Subcutaneous abdominal adipose tissue (tissue), 5 donors: ENCODE measurements around the gene SLFN5.
A peak's percentile ranks its signal among the peaks of the same experiment; 100 is the strongest.
"Not testable (repeated sequence)": the region's sequence is repeated elsewhere in the genome, so short reads cannot be mapped to it uniquely, and the experiment has no call there.

Experiments used
- H3K27ac ChIP-seq: one replicate; pipeline ENCODE4 v1.7.0; 2013; ENCODE audit warnings: low read depth, mild to moderate bottlenecking, inconsistent platforms, low read length, moderate library complexity
- H3K27me3 ChIP-seq, 5 donors: one replicate each; pipeline ENCODE4 v1.7.0; 2013; ENCODE audit warnings: low read length in 5 of 5, inconsistent platforms in 1 of 5; ENCODE audit not compliant: control insufficient read depth in 5 of 5, insufficient read depth in 4 of 5
- H3K36me3 ChIP-seq, 5 donors: one replicate each; pipeline ENCODE4 v1.7.0; 2013; ENCODE audit warnings: low read length in 5 of 5; ENCODE audit not compliant: control insufficient read depth in 5 of 5, insufficient read depth in 5 of 5
- H3K4me1 ChIP-seq, 5 donors: one replicate each; pipeline ENCODE4 v1.7.0; 2013; ENCODE audit warnings: low read length in 5 of 5, mild to moderate bottlenecking in 3 of 5, moderate library complexity in 1 of 5; ENCODE audit not compliant: control insufficient read depth in 5 of 5, insufficient read depth in 5 of 5
- H3K4me3 ChIP-seq, 5 donors: one replicate each; pipeline ENCODE4 v1.7.0; 2013; ENCODE audit warnings: low read length in 5 of 5, low read depth in 1 of 5
- H3K9ac ChIP-seq, 5 donors: one replicate each; pipeline ENCODE4 v1.7.0; 2013; ENCODE audit warnings: low read length in 5 of 5, mild to moderate bottlenecking in 4 of 5, moderate library complexity in 3 of 5
- H3K9me3 ChIP-seq, 5 donors: one replicate each; pipeline ENCODE4 v1.7.0; 2013; ENCODE audit warnings: low read length in 5 of 5; ENCODE audit not compliant: control insufficient read depth in 5 of 5
- donor health status: healthy.
- donor health status: healthy.
- donor health status: healthy.
- donor health status: healthy.
- donor health status: healthy.

Gene SLFN5

DNA sequence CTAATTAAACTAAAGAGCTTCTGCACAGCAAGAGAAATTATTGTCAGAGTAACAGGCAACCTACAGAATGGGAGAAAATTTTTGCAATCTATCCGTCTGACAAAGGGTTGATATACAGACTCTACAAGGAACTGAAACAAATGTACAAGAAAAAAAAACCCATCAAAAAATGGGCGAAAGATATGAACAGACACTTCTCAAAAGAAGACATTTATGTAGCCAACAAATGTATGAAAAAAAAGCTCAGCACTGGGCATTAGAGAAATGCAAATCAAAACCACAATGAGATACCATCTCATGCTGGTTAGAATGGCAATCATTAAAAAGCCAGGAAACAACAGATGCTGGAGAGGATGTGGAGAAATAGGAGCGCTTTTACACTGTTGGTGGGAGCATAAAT is 66.5 kb downstream of the SLFN5 start:
- not testable (repeated sequence) for H3K4me3 ChIP-seq, H3K27ac ChIP-seq, H3K36me3 ChIP-seq, H3K9ac ChIP-seq, H3K9me3 ChIP-seq
- H3K4me1 ChIP-seq = peaks cover 3 to 17% (median 16%) of the 10 kb centered on the region in 5 donors
- peaks cover 0 to 11% (median 4%) of the 10 kb centered on the region in 5 donors for H3K27me3 ChIP-seq

DNA sequence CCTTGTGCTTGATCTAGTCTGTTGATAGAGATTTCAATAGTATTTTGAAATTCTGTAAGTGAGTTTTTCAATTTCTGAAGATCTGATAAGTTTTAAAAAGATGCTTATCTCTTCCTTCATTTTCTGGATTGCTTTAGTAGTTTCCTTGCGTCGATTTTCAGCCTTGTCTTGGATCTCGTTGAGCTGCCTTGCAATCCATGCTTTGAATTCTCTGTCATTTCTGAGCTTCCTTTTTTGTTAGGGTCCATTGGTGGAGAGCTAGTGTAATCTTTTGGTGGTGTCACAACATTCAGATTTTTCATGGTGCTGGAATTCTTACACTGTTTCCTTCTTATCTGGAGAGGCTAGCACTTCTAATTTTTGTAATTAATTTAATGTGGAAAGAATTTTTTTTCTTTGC is 69.5 kb downstream of the SLFN5 start:
- H3K4me3 ChIP-seq = no peak overlapping the region
- no peak overlapping the region for H3K27ac ChIP-seq
- no peaks in the 10 kb centered on the region for H3K36me3 ChIP-seq
- H3K9ac ChIP-seq = no peak overlapping the region
- H3K27me3 ChIP-seq = peaks cover 0 to 11% (median 4%) of the 10 kb centered on the region in 5 donors
- peaks cover 3 to 26% (median 24%) of the 10 kb centered on the region in 5 donors for H3K4me1 ChIP-seq
- H3K9me3 ChIP-seq = peaks cover 0 to 3% (median 0%) of the 10 kb centered on the region in 5 donors

DNA sequence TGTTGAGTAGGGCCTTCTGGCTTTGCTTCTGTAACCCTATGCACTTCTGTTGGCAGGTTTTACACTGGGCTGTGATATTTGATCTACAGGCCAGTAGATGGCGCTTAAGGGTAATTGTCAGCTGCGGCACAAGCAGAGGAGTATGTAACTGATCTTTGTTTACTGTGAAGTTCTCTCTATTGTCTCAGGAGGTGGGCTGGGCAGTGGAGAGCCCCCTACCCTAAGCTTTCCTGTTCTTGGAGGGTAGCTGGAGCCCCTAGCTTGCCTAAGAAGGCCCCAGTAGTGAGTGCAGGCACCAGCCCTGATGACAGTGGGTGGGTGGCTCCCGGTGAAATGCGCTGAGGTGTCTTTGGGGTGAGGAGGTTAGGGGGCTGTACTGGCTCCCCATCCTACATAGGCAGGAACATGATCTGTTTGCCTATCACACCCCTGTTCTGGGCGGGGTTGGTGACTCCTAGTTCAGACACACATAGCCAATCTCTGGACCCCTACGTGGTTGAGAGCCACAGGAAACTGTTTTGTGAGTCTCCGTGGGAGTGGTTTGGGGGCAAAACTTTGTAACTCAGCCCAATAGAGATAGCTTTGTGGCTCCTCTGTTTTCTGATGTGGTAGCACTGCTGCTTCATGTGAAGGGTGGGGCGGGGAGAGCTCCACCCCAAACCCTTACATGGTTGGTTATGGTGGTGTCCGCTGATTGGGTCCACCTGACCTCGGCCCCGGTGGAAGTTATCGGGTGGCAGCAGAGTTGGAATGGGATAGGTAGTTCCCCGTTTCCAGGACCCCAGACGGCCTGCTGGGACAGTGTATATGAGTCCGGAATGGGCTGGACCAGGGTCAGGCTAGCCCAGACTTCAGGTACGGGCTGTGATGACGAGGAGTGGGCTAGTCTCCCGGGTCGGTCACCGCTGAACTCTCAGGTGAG is 70.2 kb downstream of the SLFN5 start:
- H3K27ac ChIP-seq = peak overlapping the region; percentile 63
- no peaks in the 10 kb centered on the region for H3K36me3 ChIP-seq
- H3K4me1 ChIP-seq = peaks cover 3 to 26% (median 24%) of the 10 kb centered on the region in 5 donors
- peak overlapping the region; percentile 45 to 70 (median 70) for H3K4me3 ChIP-seq
- H3K9ac ChIP-seq = peak overlapping the region in 3 of 5 donors; percentile 59 to 77 (median 67)
- peaks cover 0 to 11% (median 4%) of the 10 kb centered on the region in 5 donors for H3K27me3 ChIP-seq
- peaks cover 0 to 3% (median 0%) of the 10 kb centered on the region in 5 donors for H3K9me3 ChIP-seq

DNA sequence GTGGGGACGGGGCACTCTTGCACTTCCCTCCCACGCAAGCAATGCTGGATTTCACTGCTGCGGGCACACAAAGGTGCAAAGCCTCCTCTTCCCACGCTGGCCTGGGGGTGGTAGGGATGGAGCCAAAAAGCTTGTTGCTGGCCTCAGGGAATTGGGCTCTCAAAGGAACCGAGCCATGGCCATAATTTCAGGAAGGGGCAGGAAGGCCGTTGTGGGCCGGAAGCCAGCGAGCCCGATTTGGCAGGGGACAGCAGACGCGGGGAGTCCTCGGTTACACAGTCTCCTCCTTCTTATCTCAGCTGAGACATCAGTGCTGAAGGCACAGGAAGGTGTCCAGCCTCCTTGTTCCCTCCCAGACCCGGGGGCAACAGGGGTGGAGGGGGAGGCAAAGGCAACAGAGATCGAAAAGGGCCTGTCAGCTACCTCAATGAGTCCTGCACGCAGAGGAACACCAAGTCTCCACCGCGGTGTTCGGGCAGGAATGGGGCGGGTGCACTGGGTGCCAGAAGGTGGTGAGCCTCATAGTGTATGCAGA is 71.1 kb downstream of the SLFN5 start:
- H3K27me3 ChIP-seq = peaks cover 0 to 11% (median 4%) of the 10 kb centered on the region in 5 donors
- peak overlapping the region; percentile 45 to 70 (median 65) for H3K4me3 ChIP-seq
- H3K36me3 ChIP-seq = no peaks in the 10 kb centered on the region
- peaks cover 3 to 26% (median 24%) of the 10 kb centered on the region in 5 donors for H3K4me1 ChIP-seq
- H3K9ac ChIP-seq = peak overlapping the region in 3 of 5 donors; percentile 59 to 77 (median 67)
- peak overlapping the region; percentile 63 for H3K27ac ChIP-seq
- peaks cover 0 to under 1% (median 0%) of the 10 kb centered on the region in 5 donors for H3K9me3 ChIP-seq

DNA sequence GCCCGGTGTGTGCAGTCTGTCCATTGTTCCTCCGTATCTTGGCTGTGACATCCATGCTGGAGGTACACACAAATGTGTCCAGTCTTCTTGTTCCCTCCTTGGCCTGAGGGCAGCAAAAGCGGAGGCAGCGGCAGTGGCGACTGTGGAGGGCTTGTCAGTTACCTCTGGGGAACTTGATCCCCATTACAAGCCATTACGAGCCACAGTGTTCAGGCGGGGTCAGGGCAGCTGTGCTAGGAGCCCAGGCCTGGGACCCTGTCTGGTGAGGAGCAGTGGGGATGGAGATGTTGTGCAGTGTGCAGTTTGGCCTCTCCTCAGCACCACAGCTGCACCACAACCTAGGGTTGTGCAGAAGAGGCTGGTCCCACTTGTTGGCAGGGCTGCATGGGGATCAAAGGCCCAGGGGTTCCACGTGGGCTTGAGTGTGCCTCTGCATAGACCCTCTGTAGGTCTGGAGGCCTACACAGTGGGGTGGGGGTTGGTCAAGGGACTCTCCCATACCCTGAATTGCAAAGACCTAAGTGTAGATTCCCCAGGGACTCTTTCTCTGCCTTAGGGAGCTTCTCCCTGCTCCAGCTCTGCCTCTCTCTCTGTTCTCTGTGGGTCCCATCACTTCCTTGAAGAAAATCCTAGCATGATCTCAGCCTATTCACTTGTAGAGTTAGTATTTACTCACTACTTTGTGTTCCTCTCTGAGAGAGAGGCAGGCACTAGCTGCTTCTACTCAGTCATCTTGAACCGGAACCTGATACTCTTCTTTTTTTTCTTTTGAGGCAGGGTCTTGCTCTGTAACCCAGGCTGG is 71.7 kb downstream of the SLFN5 start:
- Histone ChIP-seq H3K27ac (peak overlapping the region; percentile 63), H3K4me3 (peak overlapping the region in 4 of 5 donors; percentile 64 to 70 (median 68)), H3K9ac (no peak overlapping the region), H3K36me3 (no peaks in the 10 kb centered on the region), H3K4me1 (peaks cover 3 to 26% (median 24%) of the 10 kb centered on the region in 5 donors), H3K27me3 (peaks cover 0 to 11% (median 4%) of the 10 kb centered on the region in 5 donors), H3K9me3 (no peaks in the 10 kb centered on the region)

DNA sequence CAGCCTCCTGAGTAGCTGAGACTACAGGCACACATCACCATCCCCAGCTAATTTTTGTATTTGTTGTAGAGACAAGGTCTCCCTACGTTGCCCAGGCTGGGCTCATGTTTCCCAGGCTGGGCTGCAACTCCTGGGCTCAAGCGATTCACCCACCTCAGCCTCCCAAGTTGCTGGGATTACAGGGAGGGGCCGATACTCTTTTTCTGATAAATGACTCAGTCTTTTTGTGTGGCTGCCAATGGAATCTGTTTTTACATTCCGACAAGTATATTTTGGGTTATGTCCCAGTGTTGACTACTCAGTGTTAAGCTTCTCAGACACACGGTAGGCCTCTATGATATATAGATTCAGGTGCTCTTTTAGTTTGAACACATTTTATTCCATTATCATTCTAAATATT is 72.4 kb downstream of the SLFN5 start:
- Histone ChIP-seq H3K9ac (no peak overlapping the region), H3K27ac (peak overlapping the region; percentile 39), H3K27me3 (peaks cover 0 to 11% (median 4%) of the 10 kb centered on the region in 5 donors), H3K9me3 (no peaks in the 10 kb centered on the region), H3K36me3 (no peaks in the 10 kb centered on the region), H3K4me3 (no peak overlapping the region), H3K4me1 (peaks cover 3 to 26% (median 24%) of the 10 kb centered on the region in 5 donors)

DNA sequence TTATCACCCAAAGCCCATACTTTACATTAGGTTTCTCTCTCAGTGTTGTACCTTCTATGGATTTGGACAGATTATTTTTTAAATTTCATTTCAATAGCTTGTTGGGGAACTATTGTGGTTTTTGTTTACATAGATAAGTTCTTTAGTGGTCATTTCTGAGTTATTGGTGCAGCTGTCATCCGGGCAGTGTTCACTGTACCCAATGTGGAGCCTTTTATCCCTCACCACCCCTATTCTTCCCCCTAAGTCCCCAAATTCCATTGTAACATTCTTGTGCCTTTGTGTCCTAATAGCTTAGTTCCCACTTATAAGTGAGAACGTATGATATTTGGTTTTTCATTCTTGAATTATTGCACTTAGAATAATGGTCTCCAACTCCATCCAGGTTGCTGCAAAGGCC is 73.1 kb downstream of the SLFN5 start:
- Histone ChIP-seq H3K4me3 (no peak overlapping the region), H3K4me1 (peaks cover 3 to 26% (median 24%) of the 10 kb centered on the region in 5 donors), H3K27me3 (peaks cover 0 to 11% (median 4%) of the 10 kb centered on the region in 5 donors), H3K9me3 (no peaks in the 10 kb centered on the region), H3K36me3 (no peaks in the 10 kb centered on the region), H3K27ac (no peak overlapping the region), H3K9ac (no peak overlapping the region)

DNA sequence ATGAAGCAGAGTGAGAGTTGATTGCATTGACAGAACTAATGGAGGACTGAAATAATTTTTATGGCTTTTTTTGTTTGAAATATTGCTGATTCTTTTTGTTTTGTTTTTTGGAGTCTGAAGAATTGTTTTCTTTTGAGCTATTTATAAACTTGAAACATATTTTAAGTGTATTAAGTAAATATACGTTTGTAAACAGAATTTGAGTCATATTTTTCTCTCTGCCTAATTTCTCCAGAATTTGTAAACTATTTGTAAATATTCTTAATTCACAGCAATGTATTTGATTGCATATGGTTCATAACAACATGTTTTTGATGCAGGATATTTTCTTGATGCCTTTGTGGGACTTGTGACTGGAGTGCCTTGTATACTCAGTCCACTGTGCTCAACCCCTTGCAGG is 79.9 kb downstream of the SLFN5 start:
- Histone ChIP-seq H3K27me3 (no peaks in the 10 kb centered on the region), H3K9me3 (peaks cover 0 to 5% (median 0%) of the 10 kb centered on the region in 5 donors), H3K27ac (no peak overlapping the region), H3K36me3 (peaks cover 0 to 11% (median 4%) of the 10 kb centered on the region in 5 donors), H3K4me3 (no peak overlapping the region), H3K4me1 (peaks cover 0 to 5% (median 0%) of the 10 kb centered on the region in 5 donors), H3K9ac (no peak overlapping the region)
